CD4-positive, alpha-beta T cell treated with Interleukin-4 for 4 hours (primary cell): ENCODE results near the gene MINDY3.
"Not testable (repeated sequence)": the region's sequence is repeated elsewhere in the genome, so short reads cannot be mapped to it uniquely, and the experiment has no call there.

Experiments
- DNase-seq: peaks from one replicate; pipeline ENCODE4 v3.0.0-alpha.2; 2020

MINDY3 gene

GRCh38 chr10:15859906-15860691, at the start of gene MINDY3:
TSS of gene MINDY3 (minus strand) at chr10:15860507. CDS start at chr10:15860299, 208 bp downstream.
- DNase-seq: peak; percentile 85

- DNase-seq: no peak
These were observed 41.6 kb upstream of the MINDY3 start for GRCh38 chr10:15901889-15902288.

DNA sequence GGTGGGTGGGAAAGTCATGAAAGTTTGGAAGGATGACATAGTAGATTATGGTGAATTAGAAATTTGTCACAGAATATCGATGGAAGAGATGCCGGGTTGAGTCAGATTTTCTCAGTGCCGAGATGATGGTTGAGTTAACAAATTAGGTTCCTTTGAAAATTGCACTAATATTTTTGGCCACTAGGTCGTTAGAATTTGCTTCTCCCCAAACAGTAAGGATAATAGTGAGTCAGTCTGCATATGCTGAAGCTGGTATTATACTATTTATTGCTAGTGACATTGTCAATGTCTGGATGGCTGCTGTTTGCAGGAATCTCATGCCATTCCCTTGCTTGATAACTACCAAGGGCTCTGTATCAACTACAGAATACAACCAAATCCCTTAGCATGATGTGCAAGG, 37.7 kb upstream of the MINDY3 start:
- DNase-seq: no peak

- no peak for DNase-seq
These were observed 37.0 kb upstream of the MINDY3 start for GRCh38 chr10:15897287-15897686.

DNA sequence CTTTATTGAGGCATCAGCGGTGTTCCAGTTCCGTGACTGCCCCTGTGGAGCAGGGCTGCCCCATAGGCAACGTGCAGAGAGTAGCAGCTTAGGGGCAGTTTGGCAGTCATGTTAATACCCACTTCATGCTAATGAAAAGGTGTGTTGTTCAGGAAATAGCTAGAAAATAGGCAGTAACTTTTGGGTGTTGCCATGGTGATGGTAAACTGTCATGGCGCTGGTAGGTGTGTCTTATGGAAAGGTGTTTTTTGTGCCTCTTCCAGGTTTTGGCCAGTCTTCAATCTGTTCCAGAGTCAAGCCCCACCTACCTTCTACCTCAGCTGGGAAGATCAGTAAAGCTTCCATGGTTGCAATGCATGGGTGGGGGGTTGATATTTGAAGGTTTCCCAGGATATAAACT, 36.3 kb upstream of the MINDY3 start:
- DNase-seq: no peak

DNA sequence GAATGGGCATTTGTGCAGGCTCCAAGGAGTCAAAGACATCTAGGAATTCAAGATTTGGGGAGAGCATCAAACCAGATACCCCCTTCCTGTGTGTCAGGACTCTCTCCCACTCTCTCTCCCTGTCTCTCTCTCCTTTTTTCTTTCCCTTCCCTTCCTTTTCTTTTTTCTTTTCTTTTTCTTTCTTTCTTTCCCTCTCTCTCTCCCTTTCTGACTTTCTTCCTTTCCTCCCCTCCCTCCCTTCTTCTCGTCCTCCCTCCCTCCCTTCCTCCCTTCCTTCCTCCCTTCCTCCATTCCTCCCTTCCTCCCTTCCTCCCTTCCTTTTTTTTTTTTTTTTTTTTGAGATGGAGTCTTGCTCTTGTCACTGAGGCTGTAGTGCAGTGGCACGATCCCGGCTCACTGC, 24.1 kb upstream of the MINDY3 start:
- DNase-seq: no peak

DNA sequence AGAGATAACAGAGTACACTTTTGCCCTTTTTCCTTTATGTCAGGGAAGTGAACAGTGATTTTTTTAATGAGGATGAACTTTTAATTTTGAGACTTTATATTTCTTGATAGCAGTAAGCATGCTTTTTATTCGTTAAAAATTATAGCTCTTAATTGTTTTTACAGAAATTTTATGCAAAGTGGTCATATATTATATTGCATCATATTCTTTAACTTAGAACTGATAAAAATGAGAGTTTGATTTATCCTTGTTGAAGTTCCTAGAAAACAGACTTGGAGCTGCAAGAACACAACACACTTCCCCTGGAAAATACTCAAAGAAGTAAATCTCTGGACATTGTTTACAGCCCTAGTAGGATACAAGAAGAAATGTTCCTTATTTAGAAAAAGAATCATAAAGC, 21.2 kb upstream of the MINDY3 start:
- no peak for DNase-seq

- no peak for DNase-seq
These were observed 19.4 kb upstream of the MINDY3 start for GRCh38 chr10:15879663-15880062.

- DNase-seq: peak; percentile 34
These were observed 18.8 kb upstream of the MINDY3 start for GRCh38 chr10:15879058-15879457.

DNA sequence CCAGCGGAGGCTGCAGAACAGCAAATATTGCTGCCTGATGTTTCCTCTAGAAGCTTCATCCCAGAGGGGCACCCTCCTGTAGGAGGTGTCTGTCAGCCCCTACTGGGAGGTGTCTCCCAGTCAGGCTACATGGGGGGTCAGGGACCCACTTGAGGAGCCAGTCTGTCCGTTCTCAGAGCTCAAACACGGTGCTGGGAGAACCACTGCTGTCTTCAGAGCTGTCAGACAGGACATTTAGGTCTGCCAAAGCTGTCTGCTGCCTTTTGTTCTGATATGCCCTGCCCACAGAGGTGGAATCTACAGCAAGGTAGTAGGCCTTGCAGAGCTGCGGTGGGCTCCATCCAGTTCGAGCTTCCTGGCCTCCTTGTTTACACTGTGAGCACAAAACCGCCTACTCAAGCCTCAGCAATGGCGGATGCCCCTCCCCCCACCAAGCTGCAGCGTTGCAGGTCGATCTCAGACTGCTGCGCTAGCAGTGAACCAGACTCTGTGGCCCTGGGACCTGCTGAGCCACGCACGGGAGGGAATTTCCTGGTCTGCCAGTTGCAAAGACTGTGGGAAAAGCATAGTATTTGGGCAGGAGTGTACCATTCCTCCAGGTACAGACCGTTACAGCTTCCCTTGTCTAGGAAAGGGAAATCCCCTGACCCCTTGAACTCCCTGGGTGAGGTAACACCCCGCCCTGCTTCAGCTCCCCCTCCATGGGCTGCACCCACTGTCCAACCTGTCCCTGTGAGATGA, 17.7 kb upstream of the MINDY3 start:
- DNase-seq: no peak

DNA sequence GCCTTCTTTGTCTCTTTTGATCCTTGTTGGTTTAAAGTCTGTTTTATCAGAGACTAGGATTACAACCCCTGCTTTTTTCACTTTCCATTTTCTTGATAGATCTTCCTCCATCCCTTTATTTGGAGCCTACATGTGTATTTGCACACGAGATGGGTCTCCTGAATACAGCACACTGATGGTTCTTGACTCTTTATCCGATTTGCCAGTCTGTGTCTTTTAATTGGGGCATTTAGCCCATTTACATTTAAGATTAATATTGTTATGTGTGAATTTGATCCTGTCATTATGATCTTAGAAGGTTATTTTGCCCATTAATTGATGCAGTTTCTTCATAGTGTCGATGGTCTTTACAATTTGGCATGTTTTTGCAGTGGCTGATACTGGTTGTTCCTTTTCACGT, 16.0 kb upstream of the MINDY3 start:
- DNase-seq: not testable (repeated sequence)

DNA sequence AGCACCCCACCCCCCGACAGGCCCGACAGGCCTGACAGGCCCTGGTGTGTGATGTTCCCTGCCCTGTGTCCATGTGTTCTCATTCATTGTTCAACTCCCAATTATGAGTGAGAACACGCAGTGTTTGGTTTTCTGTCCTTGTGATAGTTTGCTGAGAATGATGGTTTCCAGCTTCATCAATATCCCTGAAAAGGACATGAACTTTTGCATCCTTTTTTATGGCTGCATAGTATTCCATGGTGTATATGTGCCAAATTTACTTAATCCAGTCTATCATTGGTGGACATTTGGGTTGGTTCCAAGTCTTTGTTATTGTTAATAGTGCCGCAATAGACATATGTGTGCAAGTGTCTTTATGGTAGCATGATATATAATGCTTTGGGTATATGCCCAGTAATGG, 12.3 kb upstream of the MINDY3 start:
- not testable (repeated sequence) for DNase-seq

- no peak for DNase-seq
These were observed 11.5 kb upstream of the MINDY3 start for GRCh38 chr10:15871823-15872222.

DNA sequence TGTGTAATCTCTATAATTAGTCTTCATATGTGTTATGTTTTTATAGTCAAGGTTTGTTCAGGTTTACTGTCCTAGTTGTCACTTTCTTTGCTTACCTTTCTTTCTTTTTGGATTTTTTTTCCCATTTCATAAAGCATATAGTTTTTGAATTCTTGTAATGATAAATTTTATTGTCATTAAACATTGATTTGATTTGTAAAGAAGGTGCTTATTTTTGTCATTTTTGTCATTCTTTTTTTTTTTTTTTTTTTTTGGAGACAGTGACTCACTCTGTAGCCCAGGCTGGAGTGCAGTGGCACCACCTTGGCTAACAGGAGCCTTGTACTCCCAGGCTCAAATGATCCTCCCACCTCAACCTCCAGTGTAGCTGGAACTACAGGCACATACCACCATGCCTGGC, 9.6 kb upstream of the MINDY3 start:
- DNase-seq: no peak

- no peak for DNase-seq
These were observed 7.7 kb upstream of the MINDY3 start for GRCh38 chr10:15868006-15868405.

DNA sequence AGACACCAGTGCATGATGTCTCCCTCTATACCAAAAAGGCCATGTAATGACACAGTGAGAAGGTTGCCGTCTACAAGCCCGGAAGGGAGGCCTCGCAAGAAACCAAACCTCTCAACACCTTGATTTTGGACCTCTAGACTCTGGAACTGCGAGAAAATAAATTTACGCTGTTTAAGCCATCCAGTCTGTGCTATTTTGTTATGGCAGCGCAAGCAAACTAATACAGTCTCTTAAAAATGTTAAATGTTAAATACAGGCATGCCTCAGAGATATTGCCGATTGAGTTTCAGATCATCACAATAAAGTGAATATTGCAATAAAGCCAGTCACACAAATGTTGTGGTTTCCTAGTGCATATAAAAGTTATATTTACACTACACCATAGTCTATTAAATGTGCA, 5.0 kb upstream of the MINDY3 start:
- no peak for DNase-seq

DNA sequence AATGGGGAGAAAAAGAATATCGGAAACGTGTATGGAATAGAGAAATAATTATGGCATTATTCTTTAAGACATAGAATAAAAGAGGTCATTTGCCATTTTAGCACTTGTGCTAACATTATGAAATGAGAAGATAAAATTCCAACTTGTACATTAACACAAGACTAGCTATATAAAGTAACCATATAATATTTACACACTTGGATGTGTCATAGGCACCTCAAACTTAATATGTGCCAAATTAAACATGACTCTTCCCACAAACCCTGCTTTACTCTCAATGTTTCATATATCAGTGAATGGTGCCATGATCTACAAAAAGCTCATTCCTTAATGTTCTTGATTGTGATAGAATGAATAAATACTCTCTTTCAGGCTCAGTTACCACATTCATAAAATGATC, 4.1 kb upstream of the MINDY3 start:
- no peak for DNase-seq

DNA sequence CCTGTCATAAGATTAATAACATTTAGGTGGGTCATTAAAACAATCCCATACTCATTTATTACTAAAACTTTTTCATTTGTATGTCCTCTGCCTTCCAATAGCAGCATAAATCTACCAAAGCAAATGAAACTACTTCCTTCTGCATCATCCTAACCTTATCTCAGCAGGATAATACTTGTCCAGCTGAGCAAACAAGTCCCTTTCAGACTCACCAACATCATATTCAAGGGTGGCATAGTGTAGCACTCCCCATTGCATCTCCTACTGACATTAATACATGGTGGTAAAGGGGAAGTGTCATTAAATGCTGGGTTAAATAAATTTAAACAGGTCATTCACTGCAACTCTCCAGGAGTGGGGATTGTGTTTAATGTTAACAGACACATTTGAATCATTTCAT, 3.4 kb upstream of the MINDY3 start:
- no peak for DNase-seq

- DNase-seq: no peak
These were observed 3.0 kb upstream of the MINDY3 start for GRCh38 chr10:15863323-15863722.

DNA sequence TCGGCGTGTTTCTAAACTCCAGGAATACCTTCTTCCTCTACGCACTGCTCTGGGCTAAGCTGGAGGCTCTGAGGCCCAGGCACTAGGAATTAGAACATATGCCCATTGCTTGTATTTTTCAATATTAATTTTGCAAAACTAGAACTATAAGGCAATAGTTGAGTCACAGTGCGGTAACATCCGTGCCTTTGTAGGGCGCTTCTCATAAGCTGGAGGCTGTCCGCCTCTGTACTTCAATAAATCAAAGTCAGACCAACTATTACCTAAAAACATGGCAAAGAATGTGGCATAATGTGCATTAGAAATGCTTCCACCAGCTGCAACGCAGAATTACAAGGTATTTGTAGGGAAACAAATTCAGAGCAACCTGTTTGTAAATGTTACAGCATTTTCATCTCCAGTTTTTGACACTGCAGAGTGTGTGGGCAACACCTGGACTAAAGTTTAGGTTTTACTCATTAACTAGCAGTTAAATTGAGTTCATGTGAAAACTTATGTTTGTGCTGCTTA, 440 bp upstream of the MINDY3 start:
- DNase-seq: no peak

DNA sequence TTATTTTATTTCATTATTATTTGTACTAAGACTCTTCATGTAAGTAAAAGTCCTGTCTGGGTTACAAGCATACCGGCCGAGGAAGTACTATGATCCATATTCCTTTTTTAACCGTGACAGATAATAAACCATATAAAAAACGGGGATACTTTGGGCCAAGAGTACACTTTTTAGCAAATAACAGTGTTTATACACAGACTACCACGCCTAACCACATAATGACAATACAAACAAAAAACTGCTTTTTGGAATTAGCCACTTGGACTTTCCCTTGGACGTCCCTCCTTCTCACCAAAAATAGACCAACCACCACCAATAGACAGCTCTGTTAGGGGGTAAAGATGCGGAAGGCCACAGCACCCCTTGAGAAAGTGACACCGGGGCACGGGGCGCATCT, 800 bp downstream of the MINDY3 start:
- no peak for DNase-seq

DNA sequence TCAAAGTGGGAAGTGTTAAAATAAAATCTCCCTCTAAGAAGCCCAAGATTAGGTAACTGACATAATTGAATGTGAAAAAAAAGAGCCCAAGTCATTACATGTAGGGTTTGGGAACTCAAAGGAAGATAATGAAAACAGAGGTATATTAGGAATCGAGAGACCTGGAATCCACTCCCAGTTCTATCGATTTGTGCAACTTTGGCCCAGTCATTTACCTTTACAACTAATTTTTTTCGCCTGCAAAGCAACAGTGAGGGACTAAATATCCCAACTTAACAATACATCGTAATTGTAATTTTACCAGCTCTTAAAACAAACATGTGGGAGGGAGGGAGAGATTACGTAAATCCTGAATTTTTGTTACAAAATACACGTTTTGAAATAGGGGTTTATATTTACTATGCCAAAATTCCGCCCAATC, 1.4 kb downstream of the MINDY3 start:
- no peak for DNase-seq

DNA sequence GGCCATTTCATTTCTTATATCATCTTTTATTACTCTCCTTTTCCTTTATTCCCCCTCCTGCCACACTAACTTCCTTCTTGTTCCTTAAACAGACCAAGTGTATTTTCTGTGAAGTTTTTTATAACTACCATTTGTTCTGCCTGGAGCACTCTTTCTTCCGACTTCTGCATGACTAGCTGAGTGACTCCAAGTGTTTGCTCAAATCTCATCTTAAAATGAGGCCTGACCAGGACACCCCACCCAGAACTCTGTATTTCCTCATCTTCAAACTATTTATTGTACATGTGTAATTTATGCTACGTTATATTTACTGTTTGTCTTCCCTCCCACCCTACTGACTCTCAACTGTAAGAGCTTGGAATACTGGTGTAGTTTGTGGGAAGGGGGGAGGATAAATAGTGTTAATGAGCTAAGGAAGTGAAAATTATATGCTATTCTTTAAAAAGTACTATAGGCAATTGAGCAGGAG, 3.2 kb downstream of the MINDY3 start:
- DNase-seq: no peak
